NB4 (cell line): ENCODE results near the gene NTM.

ENCODE experiments used
- POLR2A ChIP-seq: IDR thresholded peaks from 2 replicates; pipeline ENCODE4 v1.6.1; 2011; ENCODE audit warnings: mild to moderate bottlenecking; ENCODE audit not compliant: insufficient read length; ENCODE audit errors: extremely low read depth
- TF ChIP-seq, protein P1 (sequence below): IDR thresholded peaks from one replicate; pipeline ENCODE4 v1.5.1; 2012; ENCODE audit warnings: low read depth, low read length
- TF ChIP-seq, protein P2 (sequence below): IDR thresholded peaks from 2 replicates; pipeline ENCODE4 v1.6.1; 2011; ENCODE audit warnings: low read depth, low read length

DNA sequence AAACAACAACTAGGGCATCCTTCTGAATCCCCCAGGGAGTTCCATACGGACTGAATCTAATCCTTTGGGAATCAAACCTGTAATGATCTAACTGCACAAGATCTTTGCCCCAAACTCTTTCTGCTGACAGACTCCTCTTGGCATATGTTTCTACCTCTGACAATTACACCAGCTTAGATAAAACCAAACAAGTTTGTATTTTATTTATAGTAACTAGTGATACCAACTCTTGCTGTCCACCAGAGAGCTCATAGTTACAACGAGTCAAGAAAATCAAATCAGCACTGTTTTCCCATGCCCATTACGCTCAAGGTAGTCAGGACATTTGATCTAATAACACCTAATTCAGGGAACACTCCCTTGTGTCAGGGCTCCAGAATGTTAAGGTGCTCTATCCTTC lies 972.0 kb downstream of the NTM start:
- TF ChIP-seq, protein P1, sequence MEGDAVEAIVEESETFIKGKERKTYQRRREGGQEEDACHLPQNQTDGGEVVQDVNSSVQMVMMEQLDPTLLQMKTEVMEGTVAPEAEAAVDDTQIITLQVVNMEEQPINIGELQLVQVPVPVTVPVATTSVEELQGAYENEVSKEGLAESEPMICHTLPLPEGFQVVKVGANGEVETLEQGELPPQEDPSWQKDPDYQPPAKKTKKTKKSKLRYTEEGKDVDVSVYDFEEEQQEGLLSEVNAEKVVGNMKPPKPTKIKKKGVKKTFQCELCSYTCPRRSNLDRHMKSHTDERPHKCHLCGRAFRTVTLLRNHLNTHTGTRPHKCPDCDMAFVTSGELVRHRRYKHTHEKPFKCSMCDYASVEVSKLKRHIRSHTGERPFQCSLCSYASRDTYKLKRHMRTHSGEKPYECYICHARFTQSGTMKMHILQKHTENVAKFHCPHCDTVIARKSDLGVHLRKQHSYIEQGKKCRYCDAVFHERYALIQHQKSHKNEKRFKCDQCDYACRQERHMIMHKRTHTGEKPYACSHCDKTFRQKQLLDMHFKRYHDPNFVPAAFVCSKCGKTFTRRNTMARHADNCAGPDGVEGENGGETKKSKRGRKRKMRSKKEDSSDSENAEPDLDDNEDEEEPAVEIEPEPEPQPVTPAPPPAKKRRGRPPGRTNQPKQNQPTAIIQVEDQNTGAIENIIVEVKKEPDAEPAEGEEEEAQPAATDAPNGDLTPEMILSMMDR: no peak
- TF ChIP-seq POLR2A: no peak
- TF ChIP-seq, protein P2, sequence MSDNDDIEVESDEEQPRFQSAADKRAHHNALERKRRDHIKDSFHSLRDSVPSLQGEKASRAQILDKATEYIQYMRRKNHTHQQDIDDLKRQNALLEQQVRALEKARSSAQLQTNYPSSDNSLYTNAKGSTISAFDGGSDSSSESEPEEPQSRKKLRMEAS: no peak
